ENCODE measurements around the gene BORCS6.

Gene BORCS6

GRCh38 chr17:8162233-8162996 lies 27.6 kb downstream of the BORCS6 start, which contains the start of gene VAMP2:
Gene VAMP2, minus strand, starts transcription at chr17:8162948. Its CDS starts 69 bp downstream, at chr17:8162879.
- no peak for TF ChIP-seq CTCF (IDR thresholded peaks at IDR 0.05)

GRCh38 chr17:8161289-8162232 lies 28.4 kb downstream of the BORCS6 start:
- no peak for TF ChIP-seq CTCF (IDR thresholded peaks at IDR 0.05)

- TF ChIP-seq CTCF (IDR thresholded peaks at IDR 0.05): no peak
Observed at GRCh38 chr17:8160741-8161221, 29.2 kb downstream of the BORCS6 start.

GRCh38 chr17:8160224-8160577 lies 29.8 kb downstream of the BORCS6 start:
- no peak for TF ChIP-seq CTCF (IDR thresholded peaks at IDR 0.05)

- TF ChIP-seq CTCF (IDR thresholded peaks at IDR 0.05): no peak
Observed at GRCh38 chr17:8159459-8160223, 30.3 kb downstream of the BORCS6 start.

GRCh38 chr17:8159032-8159400 lies 31.0 kb downstream of the BORCS6 start:
- TF ChIP-seq CTCF (IDR thresholded peaks at IDR 0.05): no peak
